Mesendoderm (in vitro differentiated cells): ENCODE results near the gene B3GNT9.

ENCODE experiments used
- DNase-seq: peaks from one replicate; pipeline ENCODE4 v3.0.0; 2013
- H2AK5ac ChIP-seq: 2 replicates; pipeline ENCODE4 v1.6.1; 2013; ENCODE audit warnings: low read length, inconsistent platforms
- H2BK120ac ChIP-seq: 2 replicates; pipeline ENCODE4 v1.6.1; 2013; ENCODE audit warnings: low read depth, mild to moderate bottlenecking, low read length, moderate library complexity, mixed read lengths
- H2BK15ac ChIP-seq: replicated peaks from 2 replicates; pipeline ENCODE4 v1.6.1; 2013; ENCODE audit warnings: low read depth, mild to moderate bottlenecking, moderate library complexity
- H2BK5ac ChIP-seq: 2 replicates; pipeline ENCODE4 v1.6.1; 2013; ENCODE audit warnings: low read length, inconsistent platforms
- H3K18ac ChIP-seq: 2 replicates; pipeline ENCODE4 v1.6.1; 2013; ENCODE audit warnings: mild to moderate bottlenecking, low read length, mixed read lengths
- H3K23ac ChIP-seq: one replicate; pipeline ENCODE4 v1.6.1; 2013; ENCODE audit warnings: low read length
- H3K27ac ChIP-seq: 2 replicates; pipeline ENCODE4 v1.5.1; 2013; ENCODE audit warnings: low read depth, mild to moderate bottlenecking, inconsistent platforms, low read length, moderate library complexity
- H3K27me3 ChIP-seq: 2 replicates; pipeline ENCODE4 v1.6.1; 2013; ENCODE audit warnings: low read length, control low read depth, mild to moderate bottlenecking, inconsistent platforms; ENCODE audit not compliant: insufficient read depth, poor library complexity
- H3K36me3 ChIP-seq: 2 replicates; pipeline ENCODE4 v1.6.1; 2013; ENCODE audit warnings: low read length, inconsistent platforms; ENCODE audit not compliant: control insufficient read depth, insufficient read depth
- H3K4ac ChIP-seq: one replicate; pipeline ENCODE4 v1.6.1; 2013; ENCODE audit warnings: low read depth, mild to moderate bottlenecking, low read length, moderate library complexity
- H3K4me1 ChIP-seq: 2 replicates; pipeline ENCODE4 v1.6.1; 2013; ENCODE audit warnings: low read depth, low read length, inconsistent platforms; ENCODE audit not compliant: control insufficient read depth
- H3K4me2 ChIP-seq: 2 replicates; pipeline ENCODE4 v1.6.1; 2013; ENCODE audit warnings: low read length
- H3K4me3 ChIP-seq: 2 replicates; pipeline ENCODE4 v1.5.1; 2013; ENCODE audit warnings: mild to moderate bottlenecking, low read length
- H3K56ac ChIP-seq: one replicate; pipeline ENCODE4 v1.6.1; 2013; ENCODE audit warnings: low read length
- H3K79me1 ChIP-seq: 2 replicates; pipeline ENCODE4 v1.6.1; 2013; ENCODE audit warnings: low read length, inconsistent platforms
- H3K79me2 ChIP-seq: 2 replicates; pipeline ENCODE4 v1.6.1; 2013; ENCODE audit warnings: mild to moderate bottlenecking, low read length; ENCODE audit not compliant: control insufficient read depth, insufficient read depth
- H3K9ac ChIP-seq: 2 replicates; pipeline ENCODE4 v1.6.1; 2013; ENCODE audit warnings: low read length, inconsistent platforms
- H4K5ac ChIP-seq: one replicate; pipeline ENCODE4 v1.6.1; 2013; ENCODE audit warnings: low read length
- H4K8ac ChIP-seq: one replicate; pipeline ENCODE4 v1.6.1; 2013; ENCODE audit warnings: low read depth, mild to moderate bottlenecking, control low read depth, low read length, moderate library complexity
- WGBS: extraction: QIAGEN DNeasy Blood & Tissue Kit; methylation state at CpG from one replicate; pipeline ENCODE4 v1.1.7; 2013; ENCODE audit warnings: low lambda C conversion rate, missing lambda C conversion rate; ENCODE audit not compliant: insufficient coverage; ENCODE audit errors: extremely low coverage; 5-methylcytosine and 5-hydroxymethylcytosine counted together

The B3GNT9 gene

DNA sequence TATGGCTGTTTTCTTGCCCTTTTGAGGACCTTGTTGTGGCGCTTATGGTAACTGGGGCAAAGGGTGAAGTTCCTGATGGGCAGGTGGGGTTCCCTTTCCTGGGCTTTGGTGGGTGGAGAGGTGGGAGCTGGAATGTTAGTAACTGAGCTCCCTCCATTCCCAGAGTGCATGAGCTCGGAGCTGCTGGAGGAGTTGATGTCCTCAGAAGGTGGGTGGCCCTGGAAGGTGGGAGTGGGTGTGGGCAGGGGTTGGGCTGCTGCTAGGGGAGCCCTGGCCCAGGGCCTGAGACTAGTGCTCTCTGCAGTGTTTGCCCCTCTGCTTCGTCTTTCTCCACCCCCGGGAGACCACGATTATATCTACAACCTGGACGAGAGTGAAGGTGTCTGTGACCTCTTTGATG, 46.9 kb upstream of the B3GNT9 start:
- Histone ChIP-seq H3K9ac (no peak overlapping the region), H2BK5ac (no peak overlapping the region), H2BK15ac (no peak overlapping the region), H3K79me1 (peaks cover 16% of the 10 kb centered on the region), H3K4me2 (no peak overlapping the region), H3K79me2 (peaks cover 18% of the 10 kb centered on the region), H3K18ac (no peak overlapping the region), H2BK120ac (no peak overlapping the region), H4K5ac (no peak overlapping the region), H3K4me3 (no peak overlapping the region), H3K27ac (no peak overlapping the region), H3K4ac (no peak overlapping the region), H4K8ac (no peak overlapping the region), H2AK5ac (no peak overlapping the region), H3K4me1 (peaks cover 3% of the 10 kb centered on the region), H3K36me3 (peaks cover 27% of the 10 kb centered on the region), H3K27me3 (no peaks in the 10 kb centered on the region), H3K23ac (no peak overlapping the region), H3K56ac (no peak overlapping the region)
- DNase-seq = no peak
- no CpG with 5 or more reads among the region's 6 CpGs for WGBS

DNA sequence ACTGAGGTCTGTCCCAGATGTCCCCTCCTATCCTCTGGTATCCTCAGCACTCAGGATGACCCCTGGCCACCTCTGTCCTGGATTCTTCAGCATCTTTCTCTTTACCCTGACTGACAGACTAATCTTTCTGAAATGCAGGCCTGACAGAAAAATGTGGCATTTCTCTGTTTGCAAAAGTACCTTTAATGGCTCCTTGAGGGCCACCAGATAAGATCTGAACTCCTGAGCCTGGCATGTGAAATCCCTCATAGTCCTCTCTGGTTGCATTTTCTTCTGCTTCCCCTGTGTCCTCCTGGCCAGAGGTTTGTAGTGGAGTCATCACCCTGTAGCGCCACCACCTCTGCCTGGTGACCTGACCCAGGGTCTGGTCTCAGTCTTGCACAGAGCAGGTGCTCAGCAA, 46.1 kb upstream of the B3GNT9 start:
- no peak overlapping the region for H2AK5ac ChIP-seq
- no peak overlapping the region for H3K4me3 ChIP-seq
- H2BK5ac ChIP-seq = no peak overlapping the region
- DNase-seq = no peak
- peaks cover 3% of the 10 kb centered on the region for H3K4me1 ChIP-seq
- H4K5ac ChIP-seq = no peak overlapping the region
- no peak overlapping the region for H3K27ac ChIP-seq
- no peak overlapping the region for H2BK120ac ChIP-seq
- H3K4me2 ChIP-seq = no peak overlapping the region
- no peak overlapping the region for H3K9ac ChIP-seq
- H2BK15ac ChIP-seq = no peak overlapping the region
- peaks cover 27% of the 10 kb centered on the region for H3K36me3 ChIP-seq
- H3K27me3 ChIP-seq = no peaks in the 10 kb centered on the region
- no peak overlapping the region for H3K23ac ChIP-seq
- no peak overlapping the region for H3K18ac ChIP-seq
- no peak overlapping the region for H4K8ac ChIP-seq
- H3K79me2 ChIP-seq = peaks cover 24% of the 10 kb centered on the region
- no CpG with 5 or more reads among the region's 1 CpG for WGBS
- H3K4ac ChIP-seq = no peak overlapping the region
- H3K56ac ChIP-seq = no peak overlapping the region
- peaks cover 16% of the 10 kb centered on the region for H3K79me1 ChIP-seq

GRCh38 chr16:67195676-67196075, 44.9 kb upstream of the B3GNT9 start:
- no peak overlapping the region for H4K8ac ChIP-seq
- no peak overlapping the region for H3K4me3 ChIP-seq
- H3K36me3 ChIP-seq = peaks cover 27% of the 10 kb centered on the region
- H3K56ac ChIP-seq = no peak overlapping the region
- H3K79me2 ChIP-seq = peaks cover 24% of the 10 kb centered on the region
- H2BK5ac ChIP-seq = no peak overlapping the region
- no peak overlapping the region for H2AK5ac ChIP-seq
- no peaks in the 10 kb centered on the region for H3K27me3 ChIP-seq
- no peak overlapping the region for H2BK15ac ChIP-seq
- no peak overlapping the region for H3K9ac ChIP-seq
- H3K79me1 ChIP-seq = peaks cover 16% of the 10 kb centered on the region
- H2BK120ac ChIP-seq = no peak overlapping the region
- no peak overlapping the region for H3K27ac ChIP-seq
- no peak overlapping the region for H4K5ac ChIP-seq
- no CpG with 5 or more reads among the region's 5 CpGs for WGBS
- DNase-seq = no peak
- no peak overlapping the region for H3K4ac ChIP-seq
- no peak overlapping the region for H3K18ac ChIP-seq
- H3K4me2 ChIP-seq = no peak overlapping the region
- peaks cover 3% of the 10 kb centered on the region for H3K4me1 ChIP-seq
- H3K23ac ChIP-seq = no peak overlapping the region

DNA sequence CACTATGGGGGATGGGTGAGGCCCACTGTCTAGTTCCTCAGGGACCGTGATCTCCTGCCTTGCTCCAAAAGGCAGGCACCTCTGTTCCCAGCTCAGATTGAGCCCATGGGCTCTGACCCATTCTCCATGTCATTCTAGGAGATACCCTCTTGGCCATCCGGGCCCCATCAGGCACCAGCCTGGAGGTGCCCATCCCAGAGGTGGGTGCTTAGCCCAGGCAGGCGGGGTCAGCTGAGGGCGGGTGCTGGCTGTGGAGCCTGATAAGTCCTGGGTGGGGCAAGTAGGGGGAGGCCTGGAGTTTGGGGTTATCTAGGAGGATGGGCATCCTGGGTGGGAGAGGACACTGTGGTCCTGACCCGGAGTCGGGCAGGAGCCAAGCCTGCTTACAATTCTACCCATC, 43.5 kb upstream of the B3GNT9 start:
- Histone ChIP-seq H3K36me3 (peaks cover 27% of the 10 kb centered on the region), H2BK5ac (no peak overlapping the region), H3K18ac (no peak overlapping the region), H3K23ac (no peak overlapping the region), H3K27ac (no peak overlapping the region), H4K8ac (no peak overlapping the region), H3K79me2 (peaks cover 24% of the 10 kb centered on the region), H4K5ac (no peak overlapping the region), H3K4me3 (no peak overlapping the region), H3K4me2 (no peak overlapping the region), H2BK15ac (no peak overlapping the region), H3K4ac (no peak overlapping the region), H2BK120ac (no peak overlapping the region), H3K4me1 (peaks cover 3% of the 10 kb centered on the region), H3K9ac (no peak overlapping the region), H2AK5ac (no peak overlapping the region), H3K79me1 (peaks cover 16% of the 10 kb centered on the region), H3K56ac (no peak overlapping the region), H3K27me3 (no peaks in the 10 kb centered on the region)
- no CpG with 5 or more reads among the region's 6 CpGs for WGBS
- DNase-seq = no peak

DNA sequence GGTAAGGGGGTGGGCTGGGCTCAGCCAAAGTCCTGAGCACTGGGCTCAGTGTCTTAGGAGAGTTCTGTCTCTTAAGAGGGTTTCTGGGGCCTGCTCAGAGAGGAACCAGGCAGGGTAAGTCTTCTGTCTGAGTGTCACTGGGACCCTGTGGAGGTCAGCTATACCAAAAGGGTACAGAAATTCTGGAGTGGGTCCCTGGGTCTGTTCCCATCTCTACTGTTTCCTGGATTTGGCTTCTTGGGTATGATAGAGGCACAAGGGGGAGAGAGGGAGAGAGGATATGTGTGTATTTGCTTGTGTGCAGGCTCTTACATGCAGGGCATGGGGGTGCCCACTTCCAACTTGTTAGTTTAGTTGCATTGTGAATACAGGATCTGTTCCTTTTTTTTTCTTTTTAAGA, 42.7 kb upstream of the B3GNT9 start:
- no peak for DNase-seq
- Histone ChIP-seq H3K56ac (no peak overlapping the region), H3K36me3 (peaks cover 27% of the 10 kb centered on the region)

GRCh38 chr16:67192781-67193361, 42.1 kb upstream of the B3GNT9 start:
- no peaks in the 10 kb centered on the region for H3K27me3 ChIP-seq
- peak overlapping the region; percentile 92 for H3K4me2 ChIP-seq
- H3K18ac ChIP-seq = no peak overlapping the region
- H3K23ac ChIP-seq = peak overlapping the region; percentile 30
- DNase-seq = no peak
- peak overlapping the region; percentile 92 for H3K4me3 ChIP-seq
- peak overlapping the region; percentile 56 for H3K4ac ChIP-seq
- no peak overlapping the region for H4K8ac ChIP-seq
- no peak overlapping the region for H3K27ac ChIP-seq
- peak overlapping the region; percentile 94 for H3K56ac ChIP-seq
- H3K36me3 ChIP-seq = peaks cover 25% of the 10 kb centered on the region
- no CpG with 5 or more reads among the region's 17 CpGs for WGBS
- H3K79me2 ChIP-seq = peaks cover 24% of the 10 kb centered on the region
- peaks cover 3% of the 10 kb centered on the region for H3K4me1 ChIP-seq
- peak overlapping the region; percentile 91 for H3K9ac ChIP-seq
- peaks cover 16% of the 10 kb centered on the region for H3K79me1 ChIP-seq
- H2AK5ac ChIP-seq = peak overlapping the region; percentile 27
- no peak overlapping the region for H2BK15ac ChIP-seq
- H2BK120ac ChIP-seq = no peak overlapping the region
- H2BK5ac ChIP-seq = no peak overlapping the region
- H4K5ac ChIP-seq = no peak overlapping the region

More for the DNA sequence above, 42.7 kb upstream of the B3GNT9 start:
- Histone ChIP-seq H3K27ac (no peak overlapping the region), H3K27me3 (no peaks in the 10 kb centered on the region), H3K79me2 (peaks cover 24% of the 10 kb centered on the region), H3K4me2 (no peak overlapping the region), H4K5ac (no peak overlapping the region), H3K4me1 (peaks cover 3% of the 10 kb centered on the region), H2BK5ac (no peak overlapping the region), H4K8ac (no peak overlapping the region), H3K9ac (peak overlapping the region; percentile 91), H2AK5ac (no peak overlapping the region), H2BK120ac (no peak overlapping the region), H3K79me1 (peaks cover 16% of the 10 kb centered on the region), H3K4ac (no peak overlapping the region), H3K18ac (no peak overlapping the region), H2BK15ac (no peak overlapping the region), H3K23ac (no peak overlapping the region), H3K4me3 (no peak overlapping the region)
